ENCODE results near the gene ASNSD1. TPM values are rescaled to one million over a fixed set of nuclear protein-coding genes. Genes with fewer than 3 reads are reported as not detected.

ASNSD1 gene
- total RNA-seq = 20.0 TPM

DNA sequence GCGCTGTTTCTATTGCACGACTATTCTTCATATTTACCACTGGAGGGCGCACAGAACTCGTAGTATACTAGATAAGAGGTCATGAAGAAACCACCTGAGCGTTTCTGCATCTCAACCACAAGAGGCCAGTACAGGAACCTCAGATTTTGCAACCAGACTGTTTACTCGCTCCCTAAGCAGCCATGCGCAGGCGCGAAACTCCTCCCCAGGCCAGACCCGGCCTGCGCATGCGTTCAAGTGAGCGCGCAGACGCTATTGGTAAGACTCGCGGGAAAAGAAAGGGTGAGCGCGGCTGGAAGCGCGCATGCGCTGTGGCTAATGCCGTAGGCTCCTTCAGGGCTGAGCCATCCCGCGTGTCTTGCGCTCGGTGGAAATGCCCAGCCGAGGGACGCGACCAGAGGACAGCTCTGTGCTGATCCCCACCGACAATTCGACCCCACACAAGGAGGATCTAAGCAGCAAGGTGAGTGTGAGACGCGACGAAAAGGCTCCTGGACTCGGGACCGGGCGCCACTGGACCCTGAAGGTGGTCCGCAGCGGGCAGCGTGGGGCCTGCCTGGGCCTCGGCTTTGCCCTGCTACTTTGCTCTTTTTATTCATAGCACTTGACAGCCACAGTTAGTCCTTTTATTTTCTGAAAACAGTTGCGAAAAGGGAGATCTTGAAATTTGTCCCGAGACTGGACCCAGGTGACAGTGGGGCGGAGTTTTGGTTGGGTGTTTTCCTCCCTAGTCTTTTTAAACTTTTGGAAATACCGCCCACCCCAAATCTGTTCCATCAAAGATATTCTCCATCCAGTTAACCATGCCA is at the start of gene ASNSD1:
Gene ASNSD1, plus strand, starts transcription at position 312 of the 809 bp plus-strand sequence. CDS start 4,674 bp downstream, outside the sequence.
- ATAC-seq = peak; percentile 100

DNA sequence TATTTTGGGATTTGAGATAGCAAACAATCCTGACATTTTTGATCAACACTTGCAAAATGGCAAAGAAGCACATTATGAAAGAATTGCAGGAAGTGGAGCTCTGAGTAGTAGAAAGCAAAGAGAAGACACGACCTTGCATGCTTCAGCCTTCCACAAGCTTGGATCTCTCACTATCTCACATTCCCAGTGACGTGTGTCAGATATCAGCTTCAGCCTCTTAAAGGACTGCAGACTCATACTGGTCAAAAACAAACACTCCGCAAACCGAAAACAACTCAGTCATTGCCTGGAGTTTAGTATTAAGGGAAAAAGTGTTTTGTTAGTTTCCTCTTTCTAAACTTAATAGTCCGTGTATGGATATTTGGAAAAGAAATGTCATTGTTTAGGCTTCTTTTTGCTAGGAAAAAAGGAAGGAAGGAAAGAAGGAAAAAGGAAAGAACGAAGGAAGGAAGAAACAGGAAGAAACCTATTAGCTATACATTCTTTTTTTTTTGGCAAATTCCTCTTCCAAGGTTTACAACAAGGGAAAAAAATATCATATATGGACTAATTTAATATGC is 48.1 kb upstream of the ASNSD1 start:
- peak; percentile 57 for ATAC-seq

DNA sequence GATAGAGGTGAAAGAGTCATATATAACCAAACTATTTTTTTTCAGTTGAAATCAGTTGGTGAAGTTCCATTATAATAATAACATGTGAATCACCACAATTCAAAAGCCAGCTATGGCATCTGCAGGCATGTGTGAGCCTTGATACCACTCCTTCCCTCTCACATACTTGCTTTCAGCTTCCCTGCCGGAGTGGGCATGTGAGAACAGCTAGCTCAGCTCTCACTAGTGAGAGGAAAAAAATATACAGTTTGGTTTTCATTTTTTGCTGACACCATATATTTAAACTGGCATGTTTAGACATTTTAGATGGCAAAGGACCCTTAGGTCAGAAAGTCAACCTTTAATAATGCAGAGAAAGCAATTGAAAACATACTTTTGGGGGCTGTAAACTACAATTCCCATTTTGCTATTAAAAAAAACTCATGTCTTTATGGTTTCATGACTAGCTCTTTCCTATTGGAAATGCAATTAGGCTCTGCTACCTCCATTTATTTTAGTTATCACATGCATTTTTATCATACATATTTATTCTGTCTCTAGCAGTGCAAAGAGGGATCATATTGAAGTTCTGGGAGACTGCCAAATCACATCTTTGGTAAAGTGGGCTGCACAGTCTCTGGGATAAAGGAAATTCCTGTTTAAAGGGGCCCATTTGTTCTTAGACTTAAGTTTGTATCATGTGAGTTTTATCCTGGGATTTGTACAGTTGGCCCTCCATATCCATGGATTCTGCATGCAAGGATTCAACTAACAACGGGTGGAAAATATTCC is 47.4 kb upstream of the ASNSD1 start:
- ATAC-seq = peak; percentile 80

DNA sequence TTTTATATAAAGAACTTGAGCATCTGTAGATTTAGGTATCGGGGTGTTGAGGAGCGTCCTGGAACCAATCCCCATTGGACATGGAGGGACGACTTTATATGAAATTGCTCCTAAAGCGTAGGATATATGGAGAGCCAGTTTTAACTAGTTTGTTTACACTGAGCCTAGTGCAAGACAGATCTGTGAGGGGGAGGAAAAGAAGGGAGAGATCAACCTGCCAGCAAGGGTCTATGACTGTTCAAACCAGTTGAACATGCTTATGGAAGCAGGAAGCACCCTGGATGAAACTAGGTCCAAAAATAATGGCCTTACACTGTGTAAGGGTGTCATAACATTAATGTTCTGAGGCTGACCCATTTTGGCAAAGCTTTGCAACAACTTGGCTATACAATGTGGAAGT is 46.7 kb upstream of the ASNSD1 start:
- ATAC-seq = peak; percentile 93

DNA sequence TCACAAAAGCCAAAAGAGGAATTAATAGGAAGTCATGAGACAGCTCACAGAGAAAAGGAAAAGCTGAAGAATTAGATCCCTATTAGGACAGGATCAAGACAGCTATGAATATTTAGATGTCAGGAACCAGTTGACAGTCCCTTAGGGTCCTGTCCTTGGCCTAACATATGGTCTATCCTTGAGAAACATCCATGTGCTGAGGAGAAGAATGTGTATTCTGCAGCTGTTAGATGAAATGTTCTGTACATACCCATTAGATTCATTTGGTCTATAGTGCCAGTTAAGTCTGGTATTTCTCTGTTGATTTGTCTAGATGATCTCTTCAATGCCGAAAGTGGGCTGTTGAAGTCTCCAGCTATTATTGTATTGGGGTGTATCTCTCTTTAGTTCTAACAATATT is 43.1 kb upstream of the ASNSD1 start:
- ATAC-seq = no peak

DNA sequence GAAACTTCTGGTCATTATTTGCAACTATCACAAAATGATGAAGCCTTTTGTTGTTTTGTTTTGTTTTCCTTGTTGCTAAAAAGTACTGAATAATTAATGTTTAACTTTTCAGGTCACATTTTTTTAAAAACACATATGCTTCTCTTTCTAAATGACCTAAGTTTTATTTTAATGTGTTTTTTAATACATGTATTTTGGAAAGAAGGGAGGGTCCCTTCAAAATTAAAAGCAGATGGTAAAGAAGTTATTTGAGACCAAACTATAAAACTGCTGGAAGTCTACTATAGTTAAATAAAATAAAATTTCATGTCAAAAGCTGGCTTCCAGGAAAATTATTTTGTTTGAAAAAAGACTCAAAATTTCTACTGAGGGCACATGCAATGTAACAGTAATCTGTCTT is 39.5 kb upstream of the ASNSD1 start:
- ATAC-seq = no peak

DNA sequence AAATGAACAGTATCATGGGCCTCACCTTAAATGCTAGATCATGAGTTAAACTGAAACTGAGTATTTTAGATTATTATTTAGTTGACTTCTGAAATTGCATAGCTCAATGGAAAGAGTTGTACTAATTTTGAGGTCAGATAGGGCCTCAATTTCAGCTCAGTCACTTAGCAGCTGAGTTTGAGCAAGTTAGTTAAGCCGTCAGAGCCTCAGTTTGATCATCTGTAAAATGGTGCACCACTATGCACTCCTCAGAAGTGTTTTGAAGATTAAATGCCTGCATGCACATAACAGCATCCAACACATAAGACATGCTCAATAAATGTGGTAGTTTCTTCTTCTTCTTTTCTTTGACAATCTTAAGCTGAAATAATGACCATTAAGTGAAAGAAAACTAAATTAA is 38.2 kb upstream of the ASNSD1 start:
- ATAC-seq = no peak

DNA sequence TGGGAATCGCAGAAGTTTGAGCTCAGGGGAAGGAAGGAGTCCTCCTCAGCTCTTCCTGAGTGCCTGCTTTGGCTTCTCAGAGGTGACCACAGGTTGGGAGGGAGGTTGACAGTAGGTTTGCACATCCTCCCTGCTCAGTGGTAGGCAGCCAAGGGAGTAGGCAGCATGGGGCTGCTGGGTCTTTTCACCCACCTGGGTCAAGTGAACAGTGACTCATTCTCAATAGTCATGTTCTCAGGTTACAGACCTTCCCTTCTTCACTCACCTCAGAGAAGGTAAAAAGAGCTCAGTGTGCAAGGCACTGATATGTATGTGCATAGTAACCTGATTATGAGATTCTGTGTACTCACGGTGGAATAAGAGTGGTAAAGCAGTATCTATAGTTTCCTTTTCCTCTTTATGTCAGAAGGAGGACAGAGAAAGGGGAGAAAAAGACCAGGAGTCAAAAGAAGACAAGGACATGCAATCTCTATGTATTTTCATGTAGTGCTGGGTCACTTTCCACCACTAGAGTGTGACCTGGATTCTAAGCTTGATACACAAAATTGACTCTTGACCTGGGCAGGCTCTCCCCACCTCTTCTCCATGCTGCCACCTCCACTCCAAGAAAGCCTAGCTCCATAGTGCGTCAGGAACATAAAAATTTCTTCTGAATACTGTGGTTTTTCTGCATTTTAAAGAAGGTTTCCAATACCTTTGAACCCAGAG is 36.5 kb upstream of the ASNSD1 start:
- ATAC-seq = no peak

DNA sequence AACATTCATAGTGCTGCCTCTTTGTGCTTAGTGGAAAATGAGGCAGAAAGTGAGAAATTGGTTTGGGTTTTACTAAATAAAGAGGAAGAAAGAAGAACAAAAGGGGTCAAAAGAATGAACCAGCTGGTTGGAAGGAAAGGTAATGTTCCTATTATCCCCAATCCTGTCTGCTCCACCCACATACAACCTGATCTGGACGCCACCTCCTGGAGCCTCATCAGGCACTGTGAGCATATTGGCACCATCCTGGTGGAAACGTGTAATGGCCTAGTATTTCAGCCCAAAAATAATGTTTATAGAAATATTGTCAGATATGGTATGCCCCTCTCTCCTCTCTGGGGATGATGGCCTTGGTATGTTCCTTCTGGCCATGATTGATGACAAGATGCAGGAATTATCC is 35.6 kb upstream of the ASNSD1 start:
- no peak for ATAC-seq

DNA sequence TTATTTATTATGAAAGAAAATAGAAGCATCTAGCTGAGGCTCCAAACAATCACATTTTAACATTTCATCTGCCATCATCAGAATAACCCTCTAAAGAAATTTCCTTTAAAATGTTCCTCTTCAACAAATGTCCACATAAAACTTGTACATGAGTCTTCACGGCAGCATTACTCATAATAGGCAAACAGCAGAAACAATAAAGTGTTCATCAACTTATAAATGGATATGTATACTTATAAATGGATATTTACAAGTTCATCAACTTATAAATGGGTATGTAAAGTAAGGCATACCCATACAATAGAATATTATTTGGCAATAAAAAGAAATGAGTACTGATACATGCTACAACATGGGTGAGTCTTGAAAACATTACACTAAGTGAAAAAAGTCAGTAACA is 33.5 kb upstream of the ASNSD1 start:
- no peak for ATAC-seq

DNA sequence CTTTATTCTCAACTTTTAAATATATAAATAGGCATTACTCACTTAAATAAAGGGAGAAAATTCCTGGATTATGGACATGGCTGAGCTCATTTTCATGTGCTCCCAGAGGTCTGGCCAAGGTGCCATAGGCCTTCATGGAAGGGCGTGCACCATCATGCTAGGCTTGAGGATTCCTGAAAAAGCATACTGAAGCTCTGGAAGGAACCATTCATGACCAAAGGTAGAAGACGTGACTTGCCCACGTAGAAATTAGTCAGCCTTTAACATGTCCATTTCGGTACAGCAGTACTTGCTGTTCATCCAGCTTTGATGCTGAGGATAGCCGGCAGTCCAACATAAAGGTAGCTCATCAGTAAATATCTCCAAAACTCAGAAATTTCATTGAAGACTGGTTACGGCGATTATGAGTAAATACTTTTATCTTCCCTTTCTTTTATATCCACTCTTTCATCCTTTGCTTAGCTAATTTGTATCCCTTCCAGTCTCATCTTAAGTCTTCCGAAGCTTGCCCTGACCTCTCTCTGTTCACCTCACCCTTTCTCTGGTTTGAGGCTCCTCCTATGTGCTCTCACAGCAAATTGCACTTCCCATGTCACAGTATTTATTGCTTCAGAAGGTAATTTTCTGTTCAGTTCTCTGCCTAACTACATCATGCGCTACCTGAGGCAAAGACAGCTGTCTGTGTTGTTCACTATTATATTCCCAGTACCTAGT is 32.3 kb upstream of the ASNSD1 start:
- peak; percentile 57 for ATAC-seq

DNA sequence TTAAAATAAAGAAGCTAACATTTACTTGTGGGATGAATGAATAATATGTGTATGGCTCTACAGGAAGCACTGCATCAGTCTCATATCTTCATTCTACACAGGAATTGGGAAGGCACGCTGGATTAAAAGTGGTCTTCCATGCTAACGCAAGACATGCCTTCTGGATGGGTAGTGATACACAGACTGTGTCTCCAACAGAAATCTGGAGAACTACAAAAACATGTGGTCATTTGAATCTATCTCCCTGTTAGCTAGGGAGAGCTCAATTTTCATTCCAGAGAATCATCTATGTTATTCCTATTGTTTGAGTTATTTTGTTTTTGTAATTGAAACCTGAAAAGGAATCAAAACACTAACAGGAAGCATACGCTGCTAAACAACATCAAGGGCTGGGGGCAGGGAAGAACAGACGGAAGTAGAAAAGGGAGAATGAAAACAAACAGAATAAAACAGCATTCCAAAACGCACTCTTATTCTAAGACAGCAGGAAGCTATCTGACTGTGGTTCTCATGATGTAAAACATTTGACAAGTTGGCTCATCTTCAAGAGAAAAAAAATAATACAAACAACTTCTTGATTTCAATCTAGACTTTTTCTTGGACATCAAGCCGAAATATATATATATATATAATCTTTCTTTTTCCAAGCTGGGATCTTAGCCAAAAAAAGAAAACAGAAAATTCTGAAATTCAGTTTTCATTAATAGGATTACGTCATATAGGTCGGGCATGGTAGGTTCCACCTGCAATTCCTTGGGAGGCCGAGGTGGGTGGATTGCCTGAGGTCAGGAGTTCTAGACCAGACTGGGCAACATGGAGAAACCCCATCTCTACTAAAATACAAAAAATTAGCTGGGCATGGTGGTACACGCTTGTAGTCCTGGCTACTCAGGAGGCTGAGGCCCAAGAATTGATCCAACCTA is 31.5 kb upstream of the ASNSD1 start:
- ATAC-seq = no peak

DNA sequence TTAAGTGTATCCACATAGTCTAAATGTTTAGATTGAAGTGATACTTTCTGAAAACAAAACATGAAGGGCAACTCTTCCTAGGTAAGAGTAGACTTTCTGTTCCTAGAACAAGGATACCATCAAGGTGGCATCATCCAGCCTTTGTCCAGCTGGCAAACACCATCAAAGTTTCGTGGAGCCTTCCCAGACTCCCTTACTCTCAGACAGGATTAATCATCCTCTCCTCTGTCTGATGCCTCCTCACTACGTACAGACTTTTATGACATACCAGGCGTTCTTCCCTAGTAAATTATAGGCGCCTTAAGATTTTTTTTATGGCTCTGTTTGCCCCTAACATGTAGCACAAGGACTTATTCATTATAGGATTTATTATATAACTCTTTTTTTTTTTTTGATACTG is 29.4 kb upstream of the ASNSD1 start:
- no peak for ATAC-seq

DNA sequence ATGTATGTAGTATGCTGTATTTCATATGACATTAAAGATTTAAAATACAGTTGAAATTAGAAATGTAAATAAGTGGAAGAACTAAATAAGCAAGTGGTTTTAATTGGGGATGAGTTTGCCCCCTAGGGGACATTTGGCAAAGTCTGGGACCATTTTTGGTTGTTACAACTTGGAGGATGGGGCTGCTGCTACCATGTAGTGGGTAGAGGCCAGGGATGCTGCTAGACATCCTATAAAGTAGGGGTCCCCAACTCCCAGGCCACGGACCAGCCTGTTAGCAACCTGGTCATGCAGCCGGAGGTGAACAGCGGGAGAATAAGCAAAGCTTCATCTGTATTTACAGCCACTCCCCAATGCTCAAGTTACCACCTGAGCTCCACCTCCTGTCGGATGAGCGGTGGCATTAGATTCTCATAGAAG is 27.9 kb upstream of the ASNSD1 start:
- no peak for ATAC-seq

DNA sequence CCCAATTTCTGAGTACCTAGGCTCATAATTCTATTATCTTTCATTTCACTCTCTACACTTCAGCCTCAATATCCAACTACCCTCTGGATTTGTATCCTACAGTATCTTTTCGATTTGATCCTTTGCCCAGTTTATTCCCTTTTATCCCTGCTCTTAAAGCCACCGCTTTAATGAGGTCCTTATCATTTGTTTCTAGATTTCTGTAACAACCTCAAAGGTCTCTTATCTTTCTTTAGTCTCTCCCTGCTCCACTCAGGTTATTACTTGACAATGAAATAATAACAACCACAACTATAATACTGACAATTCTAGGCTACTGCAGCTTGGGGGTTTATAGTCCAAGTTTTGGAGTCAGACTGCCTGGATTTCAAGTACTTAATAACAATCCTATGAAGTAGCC is 25.9 kb upstream of the ASNSD1 start:
- ATAC-seq = no peak

DNA sequence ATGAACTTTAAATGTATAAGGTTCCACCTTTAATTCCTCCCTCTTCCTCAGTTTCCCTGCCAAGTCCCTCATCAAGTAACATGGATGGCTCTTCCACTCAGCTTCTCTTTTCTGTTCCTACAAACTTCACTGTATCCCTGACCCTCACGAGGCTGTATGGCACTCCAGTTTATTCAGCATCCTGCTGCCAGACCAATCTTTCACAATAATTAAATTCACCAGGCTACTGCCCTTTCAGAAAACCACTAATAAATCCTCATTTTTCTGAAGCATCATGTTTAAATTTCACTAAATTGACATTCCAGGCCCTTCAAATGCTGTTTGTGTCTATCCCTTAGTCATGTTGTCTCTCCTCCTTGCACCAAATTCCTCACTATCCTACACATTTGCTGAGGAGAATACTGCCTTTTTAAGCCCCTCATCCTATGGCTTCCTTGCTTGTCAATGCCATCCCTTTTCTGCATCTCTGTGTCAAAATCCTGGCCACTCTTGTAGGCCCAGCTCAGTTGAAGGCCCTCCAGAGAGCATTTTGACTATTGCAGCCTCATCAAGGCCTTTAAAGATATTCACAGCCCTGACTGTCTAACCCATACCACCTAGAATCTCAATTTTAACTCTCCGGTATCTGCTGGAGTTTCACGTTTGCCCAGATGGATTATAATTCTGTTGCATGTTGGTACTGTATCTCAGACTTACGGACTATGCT is 22.8 kb upstream of the ASNSD1 start:
- no peak for ATAC-seq

DNA sequence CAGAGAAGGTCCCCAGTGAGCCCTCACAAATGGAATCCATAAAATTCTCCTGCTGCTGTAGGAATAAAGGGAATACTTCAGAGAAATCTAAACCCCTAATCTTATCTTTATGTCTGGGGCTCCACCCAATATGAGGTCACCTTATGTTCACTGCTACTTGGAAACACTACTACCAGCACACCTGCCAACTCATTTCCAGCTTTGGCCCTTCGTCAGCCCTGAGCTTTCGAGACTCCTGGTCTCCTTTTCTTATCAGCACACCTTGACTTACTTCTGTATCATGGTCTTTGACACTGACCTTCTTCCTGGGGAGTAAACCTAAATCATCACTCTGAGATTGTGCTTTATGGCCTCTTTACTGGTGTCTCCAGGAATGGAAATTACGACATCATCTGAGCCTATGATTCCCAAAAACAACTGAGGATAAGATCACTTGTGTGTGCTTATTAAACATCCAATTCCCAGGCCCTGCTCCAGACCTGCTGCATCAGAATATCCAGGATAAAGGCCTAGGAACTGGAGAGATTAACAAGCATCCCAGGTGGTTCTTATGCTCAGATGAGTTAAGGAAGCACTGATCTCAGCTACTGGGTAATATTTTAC is 22.2 kb upstream of the ASNSD1 start:
- ATAC-seq = no peak

DNA sequence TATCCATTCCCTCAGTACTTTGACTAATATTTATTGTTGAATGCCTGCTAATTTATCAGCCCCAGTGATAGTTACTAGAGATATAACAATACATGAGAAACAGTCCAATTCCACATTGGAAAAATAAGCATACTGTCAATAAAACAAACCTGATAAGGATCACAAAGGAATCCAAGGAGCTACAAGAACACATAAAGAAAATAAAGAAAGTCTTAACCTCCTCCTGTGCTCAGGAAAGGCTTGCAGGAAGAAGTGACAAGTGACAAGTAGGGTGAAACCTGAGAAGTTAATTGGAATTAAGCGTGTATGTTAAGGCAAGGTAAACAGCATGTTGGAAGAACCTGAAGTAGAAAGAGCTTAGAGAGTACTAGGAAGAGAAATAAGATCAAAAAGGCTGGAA is 20.3 kb upstream of the ASNSD1 start:
- ATAC-seq = no peak

DNA sequence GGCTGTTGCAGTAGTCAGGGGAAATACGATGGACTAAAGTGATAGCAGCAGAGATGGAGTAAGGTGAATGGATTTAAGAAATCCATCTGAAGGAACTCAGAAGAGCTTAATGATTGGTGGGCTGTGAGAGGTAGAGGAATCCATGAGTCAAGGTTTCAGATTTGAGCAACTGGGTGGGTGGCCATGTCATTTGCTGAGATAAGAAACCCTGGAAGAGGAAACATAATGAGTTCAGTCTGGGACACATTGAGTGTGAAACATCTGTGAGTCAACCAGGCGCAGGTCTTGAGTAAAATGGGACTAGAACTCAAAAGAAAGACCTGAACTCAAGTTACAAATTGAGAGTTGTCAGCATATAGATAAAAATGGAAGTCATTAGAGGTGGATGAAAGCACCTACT is 19.7 kb upstream of the ASNSD1 start:
- ATAC-seq = no peak

DNA sequence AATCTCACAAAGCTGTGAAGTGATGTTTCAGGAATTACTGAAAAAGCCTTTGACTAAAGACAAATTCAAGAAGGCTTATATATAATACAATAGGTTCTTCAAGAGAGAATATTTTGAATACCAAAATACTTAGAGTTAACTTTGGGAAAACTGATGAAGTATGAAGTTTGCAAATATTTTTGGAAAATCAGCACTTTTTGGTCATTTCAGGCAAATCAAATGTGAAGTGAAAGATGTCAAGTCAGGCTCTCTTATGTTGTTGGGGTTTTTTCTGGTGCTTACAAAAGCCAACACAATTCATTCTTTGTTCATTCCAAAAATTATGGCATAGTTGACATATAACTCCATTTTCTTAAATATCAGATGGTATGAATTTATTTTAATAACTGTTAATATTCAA is 14.7 kb upstream of the ASNSD1 start:
- no peak for ATAC-seq

All from esophagus mucosa (tissue), 1 donor.